ENCODE measurements around the gene CCDC198.
A peak's percentile ranks its signal among the peaks of the same experiment; 100 is the strongest.

CCDC198 gene

DNA sequence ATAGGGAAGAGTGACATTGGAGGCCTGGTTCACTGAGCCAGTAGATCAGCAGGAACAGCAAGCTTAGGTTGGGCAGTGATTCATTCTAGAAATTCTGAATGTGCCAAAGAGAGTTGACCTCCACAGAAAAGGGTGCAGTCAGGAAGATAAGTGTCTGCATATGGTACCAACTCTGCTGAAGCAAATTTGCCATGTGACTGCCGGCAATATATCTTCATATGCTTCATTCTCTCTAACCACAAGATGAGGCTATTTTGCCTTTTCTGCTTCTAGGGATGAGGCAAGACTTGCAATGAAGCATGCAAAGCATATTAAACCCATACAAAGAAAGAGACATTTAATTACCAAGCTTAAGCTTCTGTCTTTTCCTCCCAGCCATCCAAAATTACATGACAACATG is 13.6 kb downstream of the CCDC198 start:
- H3K36me3 Mint-ChIP-seq (ENCODE audit: low read depth) = no peaks in the 10 kb centered on the region
- peak overlapping the region in 1 of 3 experiments; percentile 2 for H3K27ac Mint-ChIP-seq
- H3K4me1 Mint-ChIP-seq = no peaks in the 10 kb centered on the region
- H3K27me3 Mint-ChIP-seq (ENCODE audit: low read depth) = peaks cover 8% of the 10 kb centered on the region
- no peaks in the 10 kb centered on the region for H3K9me3 Mint-ChIP-seq
- no peak overlapping the region for H3K4me3 Mint-ChIP-seq
- no peak for TF ChIP-seq CTCF (IDR thresholded peaks at IDR 0.05; ENCODE audit: unreplicated experiment in 3 of 3)

DNA sequence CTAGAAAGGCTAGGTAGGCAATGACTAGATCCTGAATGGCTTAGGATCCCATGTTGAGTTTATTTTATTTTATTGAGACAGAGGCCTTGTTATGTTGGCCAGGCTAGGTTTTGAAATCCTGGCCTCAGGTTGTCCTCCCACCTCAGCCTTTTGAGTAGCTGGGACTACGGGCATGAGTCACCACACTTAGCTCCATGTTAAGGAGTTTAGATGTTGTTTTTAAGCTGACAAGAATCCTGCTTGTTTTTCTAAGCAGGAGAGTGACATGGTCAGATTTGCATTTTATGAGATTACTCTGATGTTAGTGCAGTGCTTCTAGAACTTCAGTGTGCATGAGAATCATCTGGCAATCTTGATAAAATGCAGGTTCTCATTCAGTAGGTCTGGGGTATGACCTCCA is 14.5 kb downstream of the CCDC198 start:
- H3K9me3 Mint-ChIP-seq = no peaks in the 10 kb centered on the region
- no peak overlapping the region for H3K4me3 Mint-ChIP-seq
- peaks cover 4% of the 10 kb centered on the region for H3K36me3 Mint-ChIP-seq (ENCODE audit: low read depth)
- H3K27me3 Mint-ChIP-seq (ENCODE audit: low read depth) = peaks cover 8% of the 10 kb centered on the region
- TF ChIP-seq CTCF (IDR thresholded peaks at IDR 0.05; ENCODE audit: unreplicated experiment in 3 of 3) = no peak
- H3K27ac Mint-ChIP-seq = no peak overlapping the region
- H3K4me1 Mint-ChIP-seq = no peaks in the 10 kb centered on the region

- Mint-ChIP-seq H3K36me3 (ENCODE audit: low read depth) (peaks cover 12% of the 10 kb centered on the region), H3K4me1 (no peaks in the 10 kb centered on the region), H3K27ac (no peak overlapping the region), H3K27me3 (ENCODE audit: low read depth) (peaks cover 4% of the 10 kb centered on the region), H3K9me3 (no peaks in the 10 kb centered on the region), H3K4me3 (no peak overlapping the region)
- no peak for TF ChIP-seq CTCF (IDR thresholded peaks at IDR 0.05; ENCODE audit: unreplicated experiment in 3 of 3)
Measured at GRCh38 chr14:57478050-57478449, 15.6 kb downstream of the CCDC198 start.

- H3K4me3 Mint-ChIP-seq = no peak overlapping the region
- peaks cover 2% of the 10 kb centered on the region for H3K9me3 Mint-ChIP-seq
- peaks cover 32% of the 10 kb centered on the region for H3K36me3 Mint-ChIP-seq (ENCODE audit: low read depth)
Measured at GRCh38 chr14:57470909-57471308, 22.7 kb downstream of the CCDC198 start.

DNA sequence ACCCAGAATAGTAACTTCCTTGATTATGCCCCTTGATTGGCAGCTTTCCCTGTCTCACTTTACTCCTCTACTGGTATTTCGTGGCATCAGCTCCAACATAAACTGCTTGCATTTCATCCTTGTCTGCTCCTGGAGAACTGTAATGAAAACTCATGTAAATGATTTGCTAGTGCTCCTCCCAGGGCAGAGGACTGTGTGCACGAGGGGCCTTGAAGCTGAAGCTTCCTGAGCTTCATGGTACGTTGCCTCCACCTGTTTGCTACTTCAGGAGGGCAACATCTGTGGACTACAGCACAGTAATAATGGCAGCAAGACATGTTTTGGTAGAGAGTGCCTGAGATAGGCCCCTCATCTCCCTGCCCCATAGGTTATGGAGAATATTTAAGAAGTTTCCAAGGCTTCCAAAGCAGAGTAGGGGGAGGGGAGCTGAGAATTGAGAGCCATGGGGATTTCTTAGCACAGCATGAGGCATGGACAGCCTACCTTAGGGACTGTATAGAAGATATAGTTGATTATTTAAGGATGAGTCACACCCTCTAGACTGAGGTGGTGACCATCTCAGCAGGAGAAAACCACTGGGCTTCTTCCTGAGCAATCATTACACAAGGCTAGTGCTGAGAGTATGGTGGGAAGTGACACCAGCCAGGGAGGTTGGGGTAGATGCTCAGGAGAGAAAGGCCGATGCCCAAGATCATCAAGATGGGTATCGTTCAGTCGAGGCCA is 29.5 kb downstream of the CCDC198 start:
- no peak for TF ChIP-seq CTCF (IDR thresholded peaks at IDR 0.05; ENCODE audit: unreplicated experiment in 3 of 3)
- no peaks in the 10 kb centered on the region for H3K27me3 Mint-ChIP-seq (ENCODE audit: low read depth)
- peak overlapping the region; percentile 32 to 71 (median 43) for H3K27ac Mint-ChIP-seq
- no peaks in the 10 kb centered on the region for H3K4me1 Mint-ChIP-seq
- H3K36me3 Mint-ChIP-seq (ENCODE audit: low read depth) = peaks cover 14% of the 10 kb centered on the region
- H3K4me3 Mint-ChIP-seq = no peak overlapping the region
- peaks cover 3% of the 10 kb centered on the region for H3K9me3 Mint-ChIP-seq

More at GRCh38 chr14:57470909-57471308, 22.7 kb downstream of the CCDC198 start:
- H3K27ac Mint-ChIP-seq = no peak overlapping the region
- H3K4me1 Mint-ChIP-seq = no peaks in the 10 kb centered on the region
- no peak for TF ChIP-seq CTCF (IDR thresholded peaks at IDR 0.05; ENCODE audit: unreplicated experiment in 3 of 3)
- no peaks in the 10 kb centered on the region for H3K27me3 Mint-ChIP-seq (ENCODE audit: low read depth)

GRCh38 chr14:57462551-57462950 is 31.1 kb downstream of the CCDC198 start:
- TF ChIP-seq CTCF (IDR thresholded peaks at IDR 0.05; ENCODE audit: unreplicated experiment in 3 of 3) = no peak
- H3K4me3 Mint-ChIP-seq = no peak overlapping the region

More at GRCh38 chr14:57462551-57462950, 31.1 kb downstream of the CCDC198 start:
- H3K27ac Mint-ChIP-seq = no peak overlapping the region
- H3K27me3 Mint-ChIP-seq (ENCODE audit: low read depth) = no peaks in the 10 kb centered on the region
- H3K9me3 Mint-ChIP-seq = peaks cover 3% of the 10 kb centered on the region
- H3K4me1 Mint-ChIP-seq = no peaks in the 10 kb centered on the region
- peaks cover 6% of the 10 kb centered on the region for H3K36me3 Mint-ChIP-seq (ENCODE audit: low read depth)
